HuH-7 (cell line): ENCODE measurements around the gene CDK5RAP1.
"Not testable (repeated sequence)": the region's sequence is repeated elsewhere in the genome, so short reads cannot be mapped to it uniquely, and the experiment has no call there.

Experiments used
- DNase-seq: peaks from one replicate; pipeline ENCODE4 v3.0.0; 2011; ENCODE audit warnings: low spot score

CDK5RAP1 gene

GRCh38 chr20:33419140-33419974, 18.0 kb upstream of the CDK5RAP1 start:
- no peak for DNase-seq

- no peak for DNase-seq
These were observed 16.7 kb upstream of the CDK5RAP1 start for GRCh38 chr20:33418033-33418432.

- peak; percentile 64 for DNase-seq
These were observed 14.6 kb upstream of the CDK5RAP1 start for GRCh38 chr20:33415948-33416347.

GRCh38 chr20:33412484-33412838, 11.1 kb upstream of the CDK5RAP1 start:
- DNase-seq, result no peak

GRCh38 chr20:33411711-33412483, 10.6 kb upstream of the CDK5RAP1 start:
- DNase-seq, result no peak

- no peak for DNase-seq
These were observed 9.9 kb upstream of the CDK5RAP1 start for GRCh38 chr20:33411242-33411641.

- no peak for DNase-seq
These were observed 8.9 kb upstream of the CDK5RAP1 start for GRCh38 chr20:33410081-33410742.

GRCh38 chr20:33408716-33409654, 7.7 kb upstream of the CDK5RAP1 start:
- DNase-seq, result no peak

- DNase-seq, result no peak
These were observed 7.0 kb upstream of the CDK5RAP1 start for GRCh38 chr20:33408313-33408712.

- DNase-seq, result no peak
These were observed 6.5 kb upstream of the CDK5RAP1 start for GRCh38 chr20:33407796-33408195.

- DNase-seq, result no peak
These were observed 5.9 kb upstream of the CDK5RAP1 start for GRCh38 chr20:33407251-33407650.

GRCh38 chr20:33404281-33404680, 3.0 kb upstream of the CDK5RAP1 start:
- DNase-seq, result no peak

- DNase-seq, result no peak
These were observed 626 bp upstream of the CDK5RAP1 start for GRCh38 chr20:33401921-33402369.

GRCh38 chr20:33400812-33401183, 521 bp downstream of the CDK5RAP1 start:
- DNase-seq, result peak; percentile 79

- DNase-seq, result no peak
These were observed 1.4 kb downstream of the CDK5RAP1 start for GRCh38 chr20:33399924-33400323.

GRCh38 chr20:33394718-33395117, 6.6 kb downstream of the CDK5RAP1 start:
- no peak for DNase-seq

- DNase-seq, result no peak
These were observed 7.7 kb downstream of the CDK5RAP1 start for GRCh38 chr20:33393609-33394008.

- DNase-seq, result no peak
These were observed 9.4 kb downstream of the CDK5RAP1 start for GRCh38 chr20:33391722-33392415.

- not testable (repeated sequence) for DNase-seq
These were observed 12.0 kb downstream of the CDK5RAP1 start for GRCh38 chr20:33389326-33389725.

- no peak for DNase-seq
These were observed 13.1 kb downstream of the CDK5RAP1 start for GRCh38 chr20:33388268-33388667.

- no peak for DNase-seq
These were observed 14.1 kb downstream of the CDK5RAP1 start for GRCh38 chr20:33387177-33387576.
